Measurements from ENCODE around the gene AGBL5.

DNA sequence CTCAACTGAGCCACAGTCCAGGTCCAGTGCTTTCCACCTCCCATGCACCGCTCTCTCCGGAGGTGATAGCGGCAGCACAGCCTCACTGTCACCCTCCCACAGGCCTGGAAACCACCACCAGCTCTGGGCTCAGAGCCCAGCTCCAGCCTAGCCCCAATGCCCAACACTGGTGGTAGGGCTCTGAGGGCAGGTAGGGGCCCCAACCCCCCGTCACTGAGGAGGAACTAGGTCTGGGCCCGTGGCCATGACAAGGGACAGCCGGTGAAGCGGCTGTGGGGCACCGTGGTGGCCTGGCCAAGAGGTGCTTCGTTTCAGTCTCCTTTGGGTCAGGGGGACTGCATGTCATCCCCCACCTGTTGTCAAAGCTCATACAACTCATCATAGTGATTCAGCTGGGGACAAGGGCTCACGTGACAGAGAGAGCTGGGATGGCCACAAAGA, 24.2 kb upstream of the AGBL5 start:
- TF ChIP-seq, protein P1, sequence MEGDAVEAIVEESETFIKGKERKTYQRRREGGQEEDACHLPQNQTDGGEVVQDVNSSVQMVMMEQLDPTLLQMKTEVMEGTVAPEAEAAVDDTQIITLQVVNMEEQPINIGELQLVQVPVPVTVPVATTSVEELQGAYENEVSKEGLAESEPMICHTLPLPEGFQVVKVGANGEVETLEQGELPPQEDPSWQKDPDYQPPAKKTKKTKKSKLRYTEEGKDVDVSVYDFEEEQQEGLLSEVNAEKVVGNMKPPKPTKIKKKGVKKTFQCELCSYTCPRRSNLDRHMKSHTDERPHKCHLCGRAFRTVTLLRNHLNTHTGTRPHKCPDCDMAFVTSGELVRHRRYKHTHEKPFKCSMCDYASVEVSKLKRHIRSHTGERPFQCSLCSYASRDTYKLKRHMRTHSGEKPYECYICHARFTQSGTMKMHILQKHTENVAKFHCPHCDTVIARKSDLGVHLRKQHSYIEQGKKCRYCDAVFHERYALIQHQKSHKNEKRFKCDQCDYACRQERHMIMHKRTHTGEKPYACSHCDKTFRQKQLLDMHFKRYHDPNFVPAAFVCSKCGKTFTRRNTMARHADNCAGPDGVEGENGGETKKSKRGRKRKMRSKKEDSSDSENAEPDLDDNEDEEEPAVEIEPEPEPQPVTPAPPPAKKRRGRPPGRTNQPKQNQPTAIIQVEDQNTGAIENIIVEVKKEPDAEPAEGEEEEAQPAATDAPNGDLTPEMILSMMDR (IDR thresholded peaks at IDR 0.05), result no peak
- no peak for TF ChIP-seq EZH2 (IDR thresholded peaks at IDR 0.05; ENCODE audit: borderline replicate concordance, insufficient read depth, low read depth, low read length, poor library complexity, severe bottlenecking)
